Duodenal mucosa (tissue), 2 donors: ENCODE results near the gene NUP210.
"Not testable (repeated sequence)": the region's sequence is repeated elsewhere in the genome, so short reads cannot be mapped to it uniquely, and the experiment has no call there.

Experiments used
- H3K27ac ChIP-seq: one replicate; pipeline ENCODE4 v1.7.0; 2013; ENCODE audit warnings: low read depth, low read length
- H3K27me3 ChIP-seq, 2 donors: one replicate each; pipeline ENCODE4 v1.7.0; 2013; ENCODE audit warnings: low read length in 2 of 2, control low read depth in 1 of 2; ENCODE audit not compliant: insufficient read depth in 2 of 2, control insufficient read depth in 1 of 2
- H3K36me3 ChIP-seq, 2 donors: one replicate each; pipeline ENCODE4 v1.7.0; 2013; ENCODE audit warnings: low read length in 2 of 2, control low read depth in 1 of 2; ENCODE audit not compliant: insufficient read depth in 2 of 2, control insufficient read depth in 1 of 2
- H3K4me1 ChIP-seq, 2 donors: one replicate each; pipeline ENCODE4 v1.7.0; 2013; ENCODE audit warnings: low read length in 2 of 2, control low read depth in 1 of 2; ENCODE audit not compliant: insufficient read depth in 2 of 2, control insufficient read depth in 1 of 2
- H3K4me3 ChIP-seq, 2 donors: one replicate each; pipeline ENCODE4 v1.7.0; 2013; ENCODE audit warnings: low read length in 2 of 2, low read depth in 1 of 2
- H3K9ac ChIP-seq, 2 donors: one replicate each; pipeline ENCODE4 v1.7.0; 2013; ENCODE audit warnings: low read length in 2 of 2, low read depth in 1 of 2
- H3K9me3 ChIP-seq, 2 donors: one replicate each; pipeline ENCODE4 v1.7.0; 2013; ENCODE audit warnings: low read length in 2 of 2, control low read depth in 1 of 2; ENCODE audit not compliant: control insufficient read depth in 1 of 2

Gene NUP210

GRCh38 chr3:13457593-13457992, 37.5 kb upstream of the NUP210 start:
- Histone ChIP-seq H3K4me1 (peaks cover under 1 to 1% of the 10 kb centered on the region in 2 donors), H3K27ac (no peak overlapping the region), H3K36me3 (no peaks in the 10 kb centered on the region), H3K9ac (no peak overlapping the region), H3K9me3 (no peaks in the 10 kb centered on the region), H3K4me3 (no peak overlapping the region), H3K27me3 (no peaks in the 10 kb centered on the region)

GRCh38 chr3:13455644-13456043, 35.5 kb upstream of the NUP210 start:
- no peaks in the 10 kb centered on the region for H3K36me3 ChIP-seq
- H3K9ac ChIP-seq: no peak overlapping the region

GRCh38 chr3:13452490-13453335, 32.6 kb upstream of the NUP210 start:
- peak overlapping the region; percentile 79 to 90 for H3K4me3 ChIP-seq
- no peaks in the 10 kb centered on the region for H3K27me3 ChIP-seq
- H3K9ac ChIP-seq: peak overlapping the region; percentile 68 to 71

More at GRCh38 chr3:13455644-13456043, 35.5 kb upstream of the NUP210 start:
- H3K4me1 ChIP-seq: peaks cover 6 to 9% of the 10 kb centered on the region in 2 donors
- H3K27ac ChIP-seq: no peak overlapping the region
- H3K27me3 ChIP-seq: no peaks in the 10 kb centered on the region
- H3K9me3 ChIP-seq: no peaks in the 10 kb centered on the region
- no peak overlapping the region for H3K4me3 ChIP-seq

GRCh38 chr3:13451301-13451673, 31.2 kb upstream of the NUP210 start:
- Histone ChIP-seq H3K9ac (peak overlapping the region in 1 of 2 donors; percentile 68), H3K27ac (no peak overlapping the region)

More at GRCh38 chr3:13452490-13453335, 32.6 kb upstream of the NUP210 start:
- no peaks in the 10 kb centered on the region for H3K9me3 ChIP-seq
- H3K27ac ChIP-seq: no peak overlapping the region
- peaks cover 6 to 9% of the 10 kb centered on the region in 2 donors for H3K4me1 ChIP-seq
- H3K36me3 ChIP-seq: no peaks in the 10 kb centered on the region

GRCh38 chr3:13442882-13443281, 22.8 kb upstream of the NUP210 start:
- H3K36me3 ChIP-seq, H3K9ac ChIP-seq, H3K4me3 ChIP-seq, H3K4me1 ChIP-seq, H3K27ac ChIP-seq, H3K27me3 ChIP-seq, H3K9me3 ChIP-seq: not testable (repeated sequence)

More at GRCh38 chr3:13451301-13451673, 31.2 kb upstream of the NUP210 start:
- peaks cover 6 to 9% of the 10 kb centered on the region in 2 donors for H3K4me1 ChIP-seq
- H3K9me3 ChIP-seq: no peaks in the 10 kb centered on the region
- no peaks in the 10 kb centered on the region for H3K27me3 ChIP-seq
- no peaks in the 10 kb centered on the region for H3K36me3 ChIP-seq
- peak overlapping the region; percentile 79 to 90 for H3K4me3 ChIP-seq

GRCh38 chr3:13440204-13440817, 20.2 kb upstream of the NUP210 start:
- Histone ChIP-seq H3K9ac (no peak overlapping the region), H3K36me3 (no peaks in the 10 kb centered on the region), H3K9me3 (no peaks in the 10 kb centered on the region), H3K4me1 (no peaks in the 10 kb centered on the region), H3K4me3 (no peak overlapping the region), H3K27me3 (no peaks in the 10 kb centered on the region), H3K27ac (no peak overlapping the region)

- not testable (repeated sequence) for H3K4me3 ChIP-seq, H3K27ac ChIP-seq, H3K4me1 ChIP-seq, H3K9ac ChIP-seq, H3K9me3 ChIP-seq, H3K27me3 ChIP-seq, H3K36me3 ChIP-seq
Observed at GRCh38 chr3:13436213-13436612, 16.1 kb upstream of the NUP210 start.

- H3K9me3 ChIP-seq: no peaks in the 10 kb centered on the region
- no peaks in the 10 kb centered on the region for H3K36me3 ChIP-seq
- no peaks in the 10 kb centered on the region for H3K4me1 ChIP-seq
- no peak overlapping the region for H3K4me3 ChIP-seq
- H3K9ac ChIP-seq: no peak overlapping the region
- H3K27me3 ChIP-seq: no peaks in the 10 kb centered on the region
- no peak overlapping the region for H3K27ac ChIP-seq
Observed at GRCh38 chr3:13433912-13434311, 13.8 kb upstream of the NUP210 start.

GRCh38 chr3:13432093-13432492, 12.0 kb upstream of the NUP210 start:
- H3K36me3 ChIP-seq: no peaks in the 10 kb centered on the region
- no peaks in the 10 kb centered on the region for H3K9me3 ChIP-seq
- no peak overlapping the region for H3K4me3 ChIP-seq
- no peaks in the 10 kb centered on the region for H3K4me1 ChIP-seq
- no peak overlapping the region for H3K9ac ChIP-seq
- no peaks in the 10 kb centered on the region for H3K27me3 ChIP-seq
- no peak overlapping the region for H3K27ac ChIP-seq

- H3K27me3 ChIP-seq, H3K4me3 ChIP-seq, H3K9ac ChIP-seq, H3K9me3 ChIP-seq, H3K4me1 ChIP-seq, H3K36me3 ChIP-seq, H3K27ac ChIP-seq: not testable (repeated sequence)
Observed at GRCh38 chr3:13430411-13430875, 10.3 kb upstream of the NUP210 start.
